Activated CD4-positive, CD25-positive, alpha-beta regulatory T cell treated with anti-CD3 and anti-CD28 coated beads, Interleukin-2, amount 50 U/mL, for 24 hours (primary cell): ENCODE results near the gene CHD2.

Experiments
- ATAC-seq, 2 donors: fragments of 150-1000 bp; cut with Tn5 transposase; one replicate each; pipeline ENCODE4 v1.10.0; 2021; ENCODE audit warnings: mild to moderate bottlenecking in 1 of 2, moderate library complexity in 1 of 2

The CHD2 gene

GRCh38 chr15:93072411-93073394, 172.6 kb downstream of the CHD2 start:
- ATAC-seq, result peak in 1 of 2 donors; percentile 20

GRCh38 chr15:93073465-93073952, 173.4 kb downstream of the CHD2 start:
- no peak for ATAC-seq

GRCh38 chr15:93074599-93074998, 174.5 kb downstream of the CHD2 start:
- no peak for ATAC-seq

GRCh38 chr15:93076217-93076616, 176.1 kb downstream of the CHD2 start:
- no peak for ATAC-seq

GRCh38 chr15:93076875-93077274, 176.8 kb downstream of the CHD2 start:
- no peak for ATAC-seq
